GM10266 (cell line): ENCODE data around the gene CHMP6.

Experiments
- DNase-seq: peaks from one replicate; pipeline ENCODE4 v3.0.0; 2012; ENCODE audit errors: extremely low spot score
- CTCF ChIP-seq: IDR thresholded peaks from 2 replicates; pipeline ENCODE4 v1.5.1; 2012; ENCODE audit warnings: mild to moderate bottlenecking, low read depth; ENCODE audit not compliant: control insufficient read depth, insufficient read depth; ENCODE audit errors: missing control alignments

CHMP6 gene

GRCh38 chr17:80964544-80964856, 27.1 kb upstream of the CHMP6 start:
- TF ChIP-seq CTCF = no peak
- DNase-seq = no peak

- TF ChIP-seq CTCF = no peak
- no peak for DNase-seq
Observed at GRCh38 chr17:80964859-80965580, 26.6 kb upstream of the CHMP6 start.

- DNase-seq = no peak
Observed at GRCh38 chr17:80965606-80966005, 26.0 kb upstream of the CHMP6 start.

GRCh38 chr17:80967404-80967872, 24.2 kb upstream of the CHMP6 start:
- no peak for DNase-seq
- TF ChIP-seq CTCF = no peak

More at GRCh38 chr17:80965606-80966005, 26.0 kb upstream of the CHMP6 start:
- TF ChIP-seq CTCF = no peak

GRCh38 chr17:80968602-80969029, 23.0 kb upstream of the CHMP6 start:
- TF ChIP-seq CTCF = no peak
- no peak for DNase-seq

- TF ChIP-seq CTCF = no peak
- DNase-seq = no peak
Observed at GRCh38 chr17:80969030-80969673, 22.5 kb upstream of the CHMP6 start.

GRCh38 chr17:80969674-80970043, 22.0 kb upstream of the CHMP6 start:
- TF ChIP-seq CTCF = no peak
- no peak for DNase-seq
